Keratinocyte (primary cell): ENCODE results near the gene MMP19. TPM values are rescaled to one million over a fixed set of nuclear protein-coding genes. Genes with fewer than 3 reads are reported as not detected.

Experiments used
- DNase-seq: peaks from one replicate; pipeline ENCODE4 v3.0.0-alpha.2; 2011; ENCODE audit warnings: low read depth, missing footprints, low spot score
- FAIRE-seq: peaks from 2 replicates; lab custom pipeline; 2011; peaks lifted over from hg19 to GRCh38; lab: Jason Lieb, UNC
- H2AFZ ChIP-seq: 2 replicates; pipeline ENCODE4 v1.6.0; 2012; ENCODE audit warnings: low read length, control low read depth, inconsistent platforms; ENCODE audit not compliant: control insufficient read depth
- H3K27ac ChIP-seq: 2 replicates; pipeline ENCODE4 v1.5.1; 2011; ENCODE audit warnings: low read length; ENCODE audit not compliant: control insufficient read depth, insufficient read depth
- H3K27me3 ChIP-seq: 3 replicates; pipeline ENCODE4 v1.6.0; 2011; ENCODE audit warnings: low read length; ENCODE audit not compliant: control insufficient read depth, insufficient read depth; ENCODE audit errors: extremely low read depth
- H3K36me3 ChIP-seq, 2 experiments: 2 replicates in 1 of 2; 3 replicates in 1 of 2; pipeline ENCODE4 v1.5.1; 2011; ENCODE audit warnings: low read length in 2 of 2, mild to moderate bottlenecking in 1 of 2; ENCODE audit not compliant: control insufficient read depth in 2 of 2, insufficient read depth in 2 of 2; ENCODE audit errors: extremely low read depth in 1 of 2
- H3K4me1 ChIP-seq: 3 replicates; pipeline ENCODE4 v1.5.1; 2011; ENCODE audit warnings: low read length; ENCODE audit not compliant: control insufficient read depth, insufficient read depth; ENCODE audit errors: extremely low read depth
- H3K4me2 ChIP-seq: 3 replicates; pipeline ENCODE4 v1.6.0; 2011; ENCODE audit warnings: low read depth, low read length; ENCODE audit not compliant: control insufficient read depth, insufficient read depth; ENCODE audit errors: extremely low read depth
- H3K4me3 ChIP-seq, 3 experiments: fragments of 200-600 bp in 1 of 3; sonication (generic) in 1 of 3; 2 replicates in 2 of 3; 3 replicates in 1 of 3; pipeline ENCODE4 v1.5.1; 2011 to 2016; ENCODE audit warnings: low read length in 3 of 3, mild to moderate bottlenecking in 3 of 3, control low read depth in 2 of 3, inconsistent platforms in 1 of 3, low read depth in 1 of 3, mixed read lengths in 1 of 3, mixed run types in 1 of 3, moderate library complexity in 1 of 3; ENCODE audit not compliant: control insufficient read depth in 2 of 3, insufficient read depth in 2 of 3; ENCODE audit errors: extremely low read depth in 1 of 3
- H3K79me2 ChIP-seq: 2 replicates; pipeline ENCODE4 v1.6.0; 2012; ENCODE audit warnings: low read length; ENCODE audit not compliant: control insufficient read depth, insufficient read depth
- H3K9ac ChIP-seq: 3 replicates; pipeline ENCODE4 v1.6.0; 2011; ENCODE audit warnings: low read length; ENCODE audit not compliant: control insufficient read depth, insufficient read depth; ENCODE audit errors: extremely low read depth
- H3K9me1 ChIP-seq: 3 replicates; pipeline ENCODE4 v1.6.0; 2011; ENCODE audit warnings: low read length; ENCODE audit not compliant: control insufficient read depth, insufficient read depth; ENCODE audit errors: extremely low read depth
- H3K9me3 ChIP-seq: 2 replicates; pipeline ENCODE4 v1.5.1; 2012; ENCODE audit warnings: low read depth, low read length; ENCODE audit not compliant: control insufficient read depth
- H4K20me1 ChIP-seq: 3 replicates; pipeline ENCODE4 v1.6.0; 2011; ENCODE audit warnings: low read length; ENCODE audit not compliant: control insufficient read depth, insufficient read depth; ENCODE audit errors: extremely low read depth
- EZH2 ChIP-seq: IDR thresholded peaks from one replicate; pipeline ENCODE4 v1.6.1; 2012; ENCODE audit warnings: inconsistent platforms, mild to moderate bottlenecking, low read length, moderate library complexity
- dilution Hi-C: fragments of 300-500 bp; cut with MboI; formaldehyde crosslinking; loops from one replicate; pipeline ENCODE4 v1.7.0; 2020; ENCODE audit warnings: low sequenced_read_pairs; ENCODE audit not compliant: extremely low pct_ligation_motif_present
- polyA plus RNA-seq, 5 experiments: library from polyadenylated mRNA; depleted of rRNA in 3 of 5; stranded (reverse) in 3 of 5; stranded (forward) in 1 of 5; unstranded in 1 of 5; fragments of >200 nt; gene quantifications; 1 replicate in 1 of 5; 2 replicates in 3 of 5; 3 replicates in 1 of 5; pipeline versions ENCODE4 v1.2.1 to v1.2.3, GENCODE V29; 2011 to 2012; ENCODE audit warnings: missing spikeins in 2 of 5, low read depth in 1 of 5, low replicate concordance in 1 of 5
- TF ChIP-seq, protein P1 (sequence below), 3 experiments: IDR thresholded peaks in 1 of 3; conservative IDR thresholded peaks in 1 of 3; optimal IDR thresholded peaks in 1 of 3; 2 replicates in 2 of 3; 3 replicates in 1 of 3; pipeline versions ENCODE3 to v1.5.1; 2011; ENCODE audit warnings: low read length in 3 of 3, mild to moderate bottlenecking in 3 of 3, moderate library complexity in 2 of 3, control low read depth in 1 of 3, inconsistent platforms in 1 of 3; ENCODE audit not compliant: insufficient read depth in 2 of 3; ENCODE audit errors: extremely low read depth in 1 of 3

The MMP19 gene
- polyA plus RNA-seq, 1 donor (not counting 4 experiments of a cell fraction or from before 2014, with no cell fraction given), result 2.7 TPM

DNA sequence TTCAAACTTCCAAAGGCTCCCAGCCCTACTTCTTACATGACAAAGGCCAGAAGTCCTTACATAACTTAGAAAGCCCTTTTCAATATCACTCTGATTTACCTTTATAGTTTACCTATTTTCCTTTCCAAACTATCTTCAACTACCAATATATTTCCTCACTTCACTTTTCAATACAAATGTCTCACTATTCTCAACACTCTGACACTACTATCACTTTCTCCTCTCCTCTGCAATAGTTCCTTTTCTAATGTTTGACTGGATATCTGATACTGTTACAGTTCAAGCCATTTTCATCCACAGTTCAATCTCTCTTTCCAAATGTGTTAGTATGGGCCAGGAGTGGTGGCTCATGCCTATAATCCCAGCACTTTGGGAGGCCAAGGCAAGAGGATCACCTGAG is 28.5 kb downstream of the MMP19 start:
- no peak for FAIRE-seq
- TF ChIP-seq EZH2, result no peak
- TF ChIP-seq, protein P1, sequence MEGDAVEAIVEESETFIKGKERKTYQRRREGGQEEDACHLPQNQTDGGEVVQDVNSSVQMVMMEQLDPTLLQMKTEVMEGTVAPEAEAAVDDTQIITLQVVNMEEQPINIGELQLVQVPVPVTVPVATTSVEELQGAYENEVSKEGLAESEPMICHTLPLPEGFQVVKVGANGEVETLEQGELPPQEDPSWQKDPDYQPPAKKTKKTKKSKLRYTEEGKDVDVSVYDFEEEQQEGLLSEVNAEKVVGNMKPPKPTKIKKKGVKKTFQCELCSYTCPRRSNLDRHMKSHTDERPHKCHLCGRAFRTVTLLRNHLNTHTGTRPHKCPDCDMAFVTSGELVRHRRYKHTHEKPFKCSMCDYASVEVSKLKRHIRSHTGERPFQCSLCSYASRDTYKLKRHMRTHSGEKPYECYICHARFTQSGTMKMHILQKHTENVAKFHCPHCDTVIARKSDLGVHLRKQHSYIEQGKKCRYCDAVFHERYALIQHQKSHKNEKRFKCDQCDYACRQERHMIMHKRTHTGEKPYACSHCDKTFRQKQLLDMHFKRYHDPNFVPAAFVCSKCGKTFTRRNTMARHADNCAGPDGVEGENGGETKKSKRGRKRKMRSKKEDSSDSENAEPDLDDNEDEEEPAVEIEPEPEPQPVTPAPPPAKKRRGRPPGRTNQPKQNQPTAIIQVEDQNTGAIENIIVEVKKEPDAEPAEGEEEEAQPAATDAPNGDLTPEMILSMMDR (optimal IDR thresholded peaks at IDR 0.05 in 1 of 3, IDR thresholded peaks at IDR 0.05 in 1 of 3, conservative IDR thresholded peaks at IDR 0.05 in 1 of 3; ENCODE audit: extremely low read depth in 1 of 3, insufficient read depth in 2 of 3, low read length in 3 of 3), result no peak
- Histone ChIP-seq H2AFZ (no peak overlapping the region), H3K9ac (no peak overlapping the region), H3K9me1 (no peaks in the 10 kb centered on the region), H3K4me1 (peaks cover 14% of the 10 kb centered on the region), H3K27me3 (no peaks in the 10 kb centered on the region), H3K9me3 (no peaks in the 10 kb centered on the region), H3K4me2 (no peak overlapping the region), H4K20me1 (no peaks in the 10 kb centered on the region), H3K27ac (no peak overlapping the region), H3K4me3 (no peak overlapping the region), H3K36me3 (peaks cover 4 to 17% of the 10 kb centered on the region in 2 experiments), H3K79me2 (peaks cover 94% of the 10 kb centered on the region)
- dilution Hi-C loops, result no loop called here
- no peak for DNase-seq

DNA sequence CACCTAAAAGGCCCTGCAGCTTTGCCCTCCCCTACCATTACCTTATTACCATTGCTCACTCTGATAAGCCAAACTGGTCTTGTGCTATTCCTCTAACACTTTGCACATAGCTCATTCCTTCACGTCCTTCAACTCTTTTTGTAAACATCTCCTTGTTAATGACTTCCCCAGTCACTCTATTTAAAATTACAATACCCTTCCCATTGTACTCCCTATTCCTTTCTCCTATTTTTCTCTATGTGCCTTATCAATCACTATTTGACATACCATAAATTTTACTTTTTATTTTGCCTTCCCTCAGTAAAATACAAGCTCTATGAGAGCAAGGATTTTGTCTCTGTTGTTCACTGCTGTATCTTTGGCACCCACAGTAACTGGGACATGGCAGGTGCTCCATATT is 30.6 kb downstream of the MMP19 start:
- no peak for FAIRE-seq
- Histone ChIP-seq H2AFZ (no peak overlapping the region), H3K79me2 (peaks cover 96% of the 10 kb centered on the region), H3K27ac (no peak overlapping the region), H3K4me1 (peaks cover 8% of the 10 kb centered on the region), H4K20me1 (peaks cover 2% of the 10 kb centered on the region), H3K9ac (no peak overlapping the region), H3K27me3 (no peaks in the 10 kb centered on the region), H3K9me3 (no peaks in the 10 kb centered on the region), H3K4me2 (no peak overlapping the region), H3K4me3 (no peak overlapping the region), H3K9me1 (no peaks in the 10 kb centered on the region), H3K36me3 (peaks cover 5 to 18% of the 10 kb centered on the region in 2 experiments)
- TF ChIP-seq EZH2, result no peak
- TF ChIP-seq, protein P1 (optimal IDR thresholded peaks at IDR 0.05 in 1 of 3, IDR thresholded peaks at IDR 0.05 in 1 of 3, conservative IDR thresholded peaks at IDR 0.05 in 1 of 3; ENCODE audit: extremely low read depth in 1 of 3, insufficient read depth in 2 of 3, low read length in 3 of 3), result no peak
- DNase-seq, result no peak
- dilution Hi-C loops, result no loop called here
